Activated T-helper 1 cell treated with anti-CD3 and anti-CD28 coated beads, Interleukin-2, amount 50 U/mL, for 16 hours (primary cell): ENCODE data around the gene PTPRM.
"Not testable (repeated sequence)": the region's sequence is repeated elsewhere in the genome, so short reads cannot be mapped to it uniquely, and the experiment has no call there.

Experiments used
- DNase-seq, 2 donors: peaks; one replicate each; pipeline ENCODE4 v3.0.0-alpha.2; 2020; ENCODE audit warnings: low read depth in 1 of 2, low spot score in 1 of 2

PTPRM gene

DNA sequence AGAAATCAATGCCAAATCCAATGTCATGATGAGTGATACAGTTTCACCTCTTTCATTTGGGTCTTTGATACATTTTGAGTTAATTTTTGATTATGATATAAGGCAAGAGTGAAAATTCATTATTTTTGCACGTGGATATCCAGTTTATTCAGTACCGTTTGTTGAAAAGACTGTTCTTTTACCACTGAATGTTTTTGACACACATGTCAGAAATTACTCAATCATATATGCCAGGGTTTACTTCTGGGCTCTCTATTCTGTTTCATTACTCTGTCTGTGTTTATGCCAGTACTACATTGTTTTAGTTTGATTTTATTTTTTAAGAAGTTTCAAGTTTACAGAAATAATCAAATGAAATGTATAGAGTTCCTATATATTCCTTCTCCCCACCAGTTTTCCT lies 154.4 kb downstream of the PTPRM start:
- DNase-seq = no peak

DNA sequence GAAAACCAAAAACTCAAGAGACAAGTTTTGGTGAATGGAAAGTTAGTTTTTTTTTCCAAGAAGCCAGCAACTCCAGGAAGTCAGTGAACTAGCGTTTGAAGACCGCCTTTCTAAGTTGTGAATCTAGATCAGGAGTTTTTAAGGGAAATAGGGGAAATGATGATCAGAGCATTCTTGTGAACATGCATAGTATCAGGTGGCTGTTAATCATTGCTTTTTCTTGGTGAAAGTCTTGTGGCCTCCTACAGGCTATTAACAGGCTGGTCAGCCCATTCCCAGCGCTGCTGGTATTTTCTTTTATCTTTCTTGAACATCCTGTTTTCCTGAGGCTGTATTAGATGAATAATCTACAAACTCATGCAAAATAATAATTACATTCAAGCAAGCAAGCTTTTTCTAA lies 155.8 kb downstream of the PTPRM start:
- DNase-seq = no peak

DNA sequence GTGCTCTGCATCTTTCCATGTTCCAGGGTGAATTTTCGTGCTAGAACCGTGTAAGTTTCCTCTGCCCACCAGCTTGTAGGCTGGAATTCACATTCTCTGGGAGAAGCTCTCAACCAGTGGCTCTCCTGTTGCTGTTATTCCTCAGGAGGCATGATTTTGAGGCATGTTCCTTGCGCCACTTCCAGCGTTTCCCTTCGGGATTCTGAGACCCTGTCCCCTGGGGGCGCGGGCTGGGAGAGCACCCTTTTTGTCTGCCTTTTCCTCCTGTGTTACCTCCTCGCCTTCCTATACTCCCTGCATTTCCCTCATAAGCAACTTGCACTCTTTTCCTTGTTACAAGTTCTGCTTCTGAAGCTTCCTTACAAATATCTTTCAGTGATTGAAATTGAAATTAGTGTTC lies 156.4 kb downstream of the PTPRM start:
- DNase-seq = no peak

DNA sequence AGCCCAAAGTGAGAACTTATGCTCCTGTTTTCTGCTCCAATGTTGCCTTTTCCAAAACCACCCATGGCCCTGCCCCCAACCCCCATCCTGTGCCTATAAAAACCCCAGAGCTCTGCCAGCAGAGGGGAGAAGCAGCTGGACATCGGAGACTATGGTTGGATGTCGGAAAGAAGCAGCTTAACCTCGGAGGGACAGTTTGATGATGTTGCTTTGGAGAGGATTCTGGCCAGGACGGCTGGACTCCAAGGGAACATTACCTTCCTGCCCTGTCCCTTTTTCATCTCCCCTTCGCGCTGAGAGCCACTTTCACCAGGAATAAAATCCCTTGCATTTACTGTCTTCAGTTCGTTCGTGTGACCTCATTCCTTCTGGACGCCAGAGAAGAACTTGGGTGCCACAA lies 158.4 kb downstream of the PTPRM start:
- no peak for DNase-seq

DNA sequence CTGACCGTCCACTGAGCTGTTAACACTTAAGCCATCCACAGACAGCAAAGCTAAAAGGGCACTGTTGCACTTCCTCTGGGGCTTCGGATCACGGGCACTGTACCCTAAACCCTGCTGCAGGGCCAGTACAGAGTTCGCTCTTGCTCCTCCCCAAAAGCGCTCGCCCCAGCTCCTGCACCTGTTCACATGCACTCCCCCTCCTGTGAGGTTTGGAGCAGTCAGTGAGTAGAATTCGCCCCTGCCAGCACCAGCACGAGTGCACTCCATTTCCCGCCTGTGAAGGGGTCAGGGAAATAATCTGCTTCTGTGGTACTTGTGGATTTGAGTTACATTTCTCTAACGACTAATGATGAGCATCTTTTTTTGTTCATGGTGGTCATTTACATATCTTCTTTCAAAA lies 158.8 kb downstream of the PTPRM start:
- DNase-seq = no peak

DNA sequence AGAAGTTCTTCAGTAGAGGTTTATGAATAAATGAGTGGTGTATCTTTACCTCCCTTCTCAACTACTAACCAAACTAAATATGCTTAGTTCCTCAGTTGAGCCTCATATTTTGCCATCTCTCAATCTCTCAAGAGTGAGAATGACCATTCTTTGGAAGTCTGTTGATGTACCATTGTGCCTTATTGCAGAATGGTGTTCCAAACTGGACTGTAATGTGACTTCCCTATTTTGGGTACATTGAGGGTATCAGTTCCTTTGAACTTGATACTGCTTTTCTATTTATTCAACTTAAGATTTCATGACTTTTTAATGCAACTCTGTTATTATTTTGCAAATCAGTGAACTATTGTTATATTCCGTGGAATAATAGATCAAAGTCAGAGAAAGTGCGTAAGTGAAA lies 159.4 kb downstream of the PTPRM start:
- DNase-seq = no peak

DNA sequence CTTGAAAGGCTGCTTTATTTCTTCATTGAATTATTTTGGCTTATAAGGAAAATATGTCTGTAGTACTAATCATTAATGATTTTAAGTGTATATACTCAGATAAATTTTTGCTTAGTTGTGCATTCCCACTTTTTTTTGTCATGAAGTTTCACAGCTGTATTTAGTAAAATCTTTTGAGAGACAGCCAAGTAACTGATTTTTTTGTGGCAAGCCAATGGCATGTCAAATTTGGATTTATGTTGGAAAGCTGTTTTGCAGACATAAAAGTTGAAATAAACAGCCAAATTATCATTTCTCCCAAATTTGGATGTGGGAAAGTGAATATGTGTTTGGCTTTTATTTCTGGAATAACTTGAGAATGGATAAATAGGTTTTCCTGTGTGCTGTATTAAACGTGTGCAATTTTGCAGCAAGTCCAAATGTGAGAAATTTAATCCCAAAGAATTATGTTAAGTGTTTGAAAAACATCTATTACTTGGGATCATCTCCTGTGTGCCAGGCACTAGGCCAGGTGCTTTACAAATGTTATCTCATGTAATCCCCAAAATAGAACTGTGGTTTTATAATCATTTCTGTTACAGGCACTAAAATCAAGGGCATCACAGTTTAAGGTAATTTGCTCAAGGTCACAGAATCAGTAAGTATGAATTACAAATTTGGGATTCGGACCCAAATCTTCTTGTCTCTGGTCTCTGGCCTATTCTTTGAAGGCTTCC lies 160.4 kb downstream of the PTPRM start:
- DNase-seq = no peak

DNA sequence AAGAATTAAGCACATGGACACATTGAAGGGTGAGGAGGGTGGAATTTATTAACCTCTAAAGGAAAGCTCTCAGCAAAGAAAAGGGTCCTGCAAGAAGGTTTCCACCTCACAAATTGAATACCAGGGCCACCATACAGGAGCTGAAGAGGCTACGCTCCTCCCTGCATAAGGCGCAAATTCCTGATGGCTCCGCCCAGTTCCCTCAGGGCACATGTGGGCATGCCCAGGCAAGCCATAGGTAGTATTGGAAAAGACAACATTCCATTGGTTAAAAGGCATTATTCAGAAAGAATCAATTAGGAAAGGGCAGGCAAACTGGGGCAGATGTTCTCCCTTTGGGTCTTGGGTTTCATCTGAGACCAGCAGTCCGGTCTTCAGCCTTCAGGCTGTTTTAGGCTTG lies 161.2 kb downstream of the PTPRM start:
- DNase-seq = no peak

DNA sequence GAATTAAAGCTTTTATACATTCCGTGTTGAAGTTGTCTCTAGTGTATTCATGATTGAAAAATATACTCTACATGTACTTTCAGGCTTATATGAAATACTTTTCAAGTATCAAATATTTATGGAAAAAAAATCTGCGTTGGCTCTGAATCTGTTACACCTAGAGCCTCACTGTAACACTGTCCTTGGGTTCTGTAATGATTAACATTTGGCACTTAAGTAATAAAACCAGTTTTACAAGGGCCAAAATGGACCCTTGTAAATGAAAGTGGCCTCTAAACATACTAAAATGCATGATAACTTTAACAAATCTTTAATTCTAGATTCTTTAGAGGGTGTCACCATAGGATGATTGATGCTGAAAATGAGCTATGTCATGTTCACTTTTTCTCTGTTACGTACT lies 162.8 kb downstream of the PTPRM start:
- no peak for DNase-seq

DNA sequence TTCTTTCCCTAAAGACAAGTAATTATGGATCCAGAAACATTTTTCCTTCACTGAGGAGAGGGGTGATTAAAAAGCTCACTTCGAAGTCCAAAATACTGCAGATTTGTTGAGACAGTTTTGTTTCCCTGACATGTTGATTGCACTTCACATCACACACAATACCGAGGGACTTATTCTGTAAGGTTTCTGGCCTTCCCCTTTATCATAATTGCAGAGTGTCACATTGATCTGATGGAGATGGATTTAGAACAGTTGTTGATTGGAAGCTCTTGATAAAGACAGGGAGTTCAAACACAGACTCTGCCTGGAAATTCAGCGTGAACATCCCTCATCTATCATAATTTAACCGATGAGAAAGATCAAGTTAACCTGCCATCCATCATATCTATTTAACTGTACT lies 163.6 kb downstream of the PTPRM start:
- DNase-seq = no peak

DNA sequence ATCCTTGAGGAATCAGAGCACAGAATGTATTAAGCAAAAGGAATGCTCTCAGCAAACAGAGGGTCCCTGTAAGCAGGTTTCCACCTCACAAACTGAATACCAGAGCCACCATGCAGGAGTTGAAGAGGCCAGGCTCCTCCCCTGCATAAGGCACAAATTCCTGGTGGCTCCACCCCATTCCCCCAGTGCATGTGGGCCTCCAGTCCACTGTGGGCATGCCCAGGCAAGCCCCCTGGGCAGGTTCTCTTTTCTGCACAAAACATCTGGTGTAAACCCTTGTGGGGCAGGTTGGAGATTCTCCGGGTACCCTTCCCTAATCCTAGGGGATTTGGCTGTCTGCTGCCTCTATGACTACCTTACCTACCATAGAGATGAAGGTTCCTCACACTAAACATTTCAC lies 166.5 kb downstream of the PTPRM start:
- DNase-seq = no peak

DNA sequence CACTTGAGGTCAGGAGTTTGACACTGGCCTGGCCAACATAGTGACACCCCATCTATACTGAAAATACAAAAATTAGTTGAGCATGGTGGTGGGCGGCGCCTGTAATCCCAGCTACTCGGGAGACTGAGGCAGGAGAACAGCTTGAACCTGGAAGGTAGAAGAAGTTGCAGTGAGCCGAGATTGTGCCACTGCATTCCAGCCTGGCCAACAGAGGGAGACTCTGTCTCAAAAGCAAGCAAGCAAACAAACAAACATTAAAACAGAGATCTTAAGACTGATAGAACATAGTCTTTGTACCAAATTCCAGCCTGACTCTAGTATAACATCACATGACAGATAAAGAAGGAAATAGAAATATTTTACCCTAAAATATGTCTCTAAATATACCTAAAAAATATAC lies 168.1 kb downstream of the PTPRM start:
- DNase-seq = no peak

DNA sequence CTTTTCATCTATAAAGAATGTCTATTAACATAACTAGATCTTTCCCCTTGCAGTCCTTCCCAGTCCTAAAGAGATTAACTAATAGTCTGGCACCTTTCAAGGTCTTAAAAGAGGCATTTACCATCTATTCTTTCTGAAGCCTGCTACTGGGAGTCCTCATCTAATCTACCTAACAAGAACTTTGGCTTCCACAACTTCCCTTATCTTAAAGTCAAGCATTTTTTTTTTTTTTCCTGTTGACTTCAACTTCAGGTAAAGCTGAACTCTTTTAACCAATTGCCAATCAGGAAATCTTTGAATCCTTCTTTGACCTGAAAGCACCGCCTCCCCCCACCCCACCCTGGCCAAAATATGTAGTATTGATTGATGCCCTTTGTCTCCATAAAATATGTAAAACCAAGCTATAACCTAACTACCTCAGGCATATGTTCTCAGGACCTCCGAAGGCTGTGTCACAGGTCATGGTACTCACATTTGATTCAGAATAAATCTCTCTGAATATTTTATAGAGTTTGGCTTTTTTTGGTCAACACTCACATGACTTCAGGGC lies 168.6 kb downstream of the PTPRM start:
- DNase-seq = no peak

DNA sequence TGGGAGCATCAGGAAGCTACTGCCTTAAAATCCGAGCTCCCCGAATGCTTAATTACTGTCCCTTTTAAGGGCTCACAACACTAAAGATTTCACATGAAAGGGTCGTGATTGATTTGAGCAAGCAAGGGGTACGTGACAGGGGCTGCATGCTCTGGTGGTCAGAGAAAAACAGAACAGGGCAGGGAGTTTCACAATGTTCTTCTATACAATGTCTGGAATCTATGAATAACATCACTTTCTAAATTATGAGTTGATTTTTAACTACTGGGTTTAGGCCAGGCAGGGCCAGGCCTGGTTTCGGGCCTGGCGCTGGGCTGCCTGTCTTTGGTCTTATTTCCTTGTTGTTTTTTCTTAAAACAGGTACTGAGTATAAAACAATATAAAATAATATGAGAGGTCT lies 169.4 kb downstream of the PTPRM start:
- DNase-seq = not testable (repeated sequence)

DNA sequence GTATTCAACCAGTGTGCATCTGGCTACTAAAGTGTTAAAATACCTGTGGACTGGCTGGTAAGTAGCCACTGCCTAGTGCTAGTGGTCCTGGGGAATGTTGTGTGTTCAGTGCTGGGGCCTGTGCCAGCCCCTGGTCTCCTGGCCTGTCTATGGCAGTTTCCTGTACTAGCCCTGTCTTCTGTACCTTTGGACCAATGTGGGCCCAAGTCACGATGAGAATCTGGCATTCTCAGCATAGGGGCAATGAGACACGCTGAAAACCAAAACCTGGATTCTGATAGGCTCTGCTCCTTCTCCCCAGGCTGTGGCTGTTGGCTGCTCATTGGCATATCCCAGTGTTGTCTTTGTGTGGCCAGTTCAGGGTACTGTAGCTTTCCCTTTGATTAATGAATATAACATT lies 170.4 kb downstream of the PTPRM start:
- no peak for DNase-seq

DNA sequence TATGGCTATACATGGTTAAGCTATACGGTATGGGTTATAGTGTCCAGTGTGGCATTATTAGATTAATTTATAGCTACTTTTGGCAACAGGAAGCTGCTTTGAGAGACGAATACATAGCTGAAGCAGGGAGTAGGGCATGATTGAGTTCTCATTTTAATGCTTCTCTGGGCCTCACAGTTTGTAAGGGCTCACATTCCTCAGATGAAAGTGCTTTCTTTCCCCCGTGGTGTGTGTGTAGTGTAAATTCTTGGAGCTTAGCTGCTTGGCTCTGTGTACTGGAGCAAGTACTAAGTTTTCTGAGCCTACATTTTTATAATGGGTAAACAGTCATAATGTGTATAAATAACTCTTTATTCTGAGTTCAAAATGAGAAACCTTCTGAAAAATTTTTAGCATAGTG lies 173.7 kb downstream of the PTPRM start:
- DNase-seq = no peak

DNA sequence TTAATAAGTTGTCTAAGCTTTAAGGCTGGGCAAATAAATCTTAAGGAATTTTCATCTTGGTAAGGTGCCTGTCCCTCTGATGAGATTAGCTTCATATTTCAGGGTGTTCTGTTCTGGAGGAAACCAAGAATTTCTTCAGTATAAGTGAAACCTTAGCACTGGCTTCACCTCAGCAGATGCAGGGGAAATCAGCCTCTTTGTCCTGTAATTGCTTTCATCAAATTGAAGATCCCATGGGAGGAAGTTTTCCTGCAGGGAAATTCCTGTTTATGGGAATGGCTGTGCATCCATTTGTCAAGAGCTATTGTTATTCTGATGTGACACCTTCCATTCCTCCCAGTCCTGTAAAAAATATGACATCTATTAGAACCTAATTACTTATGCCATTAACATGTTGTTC lies 174.5 kb downstream of the PTPRM start:
- no peak for DNase-seq

DNA sequence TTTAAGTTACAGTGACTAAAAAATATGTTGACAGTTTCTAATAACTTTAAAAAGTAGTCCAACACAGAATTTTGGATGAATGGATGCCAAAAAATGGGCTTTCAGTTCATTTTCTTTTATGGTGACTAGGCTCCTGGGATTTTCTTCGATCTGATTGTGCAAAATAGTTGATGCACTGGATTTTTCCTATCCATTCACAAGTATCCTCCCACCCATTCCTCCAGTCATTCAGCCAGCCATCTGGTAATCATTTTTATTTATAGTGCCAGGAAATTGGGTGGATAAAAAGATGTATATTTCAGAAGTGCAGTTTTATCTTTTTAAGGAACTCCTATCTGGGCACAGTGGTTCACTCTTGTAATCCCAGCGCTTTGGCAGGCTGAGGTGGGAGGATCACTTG lies 175.1 kb downstream of the PTPRM start:
- no peak for DNase-seq

DNA sequence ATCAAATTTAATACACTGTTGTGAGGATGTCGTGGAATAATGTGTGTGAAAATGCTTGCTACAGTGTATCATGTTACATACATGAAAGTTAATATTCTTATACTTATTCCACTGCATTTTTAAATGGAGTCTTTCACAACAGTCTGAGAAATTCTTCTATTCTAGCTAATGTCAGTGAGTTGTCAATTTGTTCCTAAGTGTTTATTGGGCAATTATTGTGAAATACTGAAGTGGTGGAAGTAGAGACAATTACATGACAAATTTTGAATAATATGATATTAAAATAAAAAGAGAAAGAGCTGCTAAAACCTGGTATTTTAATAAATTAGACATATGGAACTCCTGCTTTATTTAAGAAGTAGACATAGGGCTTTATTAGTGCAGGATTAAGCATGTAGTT lies 176.1 kb downstream of the PTPRM start:
- DNase-seq = no peak

DNA sequence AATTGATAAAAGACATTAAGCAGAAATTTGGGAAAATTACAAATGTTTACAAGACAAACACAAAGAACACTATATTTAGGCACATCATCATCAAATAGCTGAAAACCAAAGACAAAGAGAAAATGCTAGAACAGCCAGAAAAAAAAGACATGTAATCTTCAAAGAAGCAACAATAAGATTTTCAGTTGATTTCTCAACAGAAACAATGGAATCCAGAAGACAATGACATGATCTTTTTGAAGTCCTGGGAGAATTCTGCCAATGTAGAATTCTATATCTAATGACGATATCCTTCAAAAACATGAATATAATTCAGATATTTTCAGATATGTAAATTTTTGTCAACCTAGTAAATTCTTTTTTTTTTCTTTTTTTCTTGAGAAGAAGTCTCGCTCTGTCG lies 179.0 kb downstream of the PTPRM start:
- no peak for DNase-seq

DNA sequence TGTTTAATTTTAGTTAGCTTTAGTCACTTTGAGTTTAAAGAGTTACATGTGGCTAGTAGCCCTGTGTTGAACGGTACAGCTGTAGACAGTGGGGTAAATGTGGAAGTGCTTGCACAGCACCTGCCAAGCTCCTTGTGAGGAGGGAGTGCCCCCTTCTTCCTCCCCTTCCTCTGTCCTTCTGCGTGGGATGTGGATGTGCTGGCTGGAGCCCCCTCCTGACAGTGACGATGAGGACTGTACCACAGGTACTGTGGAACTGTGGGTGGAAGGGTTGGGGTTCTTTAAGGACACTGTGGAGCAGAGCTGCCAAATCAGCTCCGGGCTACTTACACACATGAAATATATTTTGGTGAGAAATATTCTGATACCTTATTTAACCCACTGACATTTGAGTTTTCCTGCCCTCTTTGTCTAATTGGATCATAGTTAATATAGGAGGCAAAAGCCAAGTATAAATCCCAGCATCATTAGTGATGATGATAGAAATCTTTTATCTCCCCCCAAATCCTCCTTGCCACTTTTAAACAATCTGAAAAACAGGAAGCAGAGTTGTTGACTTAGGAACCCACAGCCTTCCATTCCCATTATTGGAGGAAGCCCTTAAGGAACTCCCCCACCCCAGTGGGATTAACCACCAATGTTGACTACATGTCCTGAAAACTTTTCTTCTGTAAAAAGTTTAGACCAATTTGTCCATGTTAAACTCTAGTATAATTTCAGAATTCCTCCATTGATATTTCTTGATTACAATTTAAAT lies 181.3 kb downstream of the PTPRM start:
- no peak for DNase-seq

DNA sequence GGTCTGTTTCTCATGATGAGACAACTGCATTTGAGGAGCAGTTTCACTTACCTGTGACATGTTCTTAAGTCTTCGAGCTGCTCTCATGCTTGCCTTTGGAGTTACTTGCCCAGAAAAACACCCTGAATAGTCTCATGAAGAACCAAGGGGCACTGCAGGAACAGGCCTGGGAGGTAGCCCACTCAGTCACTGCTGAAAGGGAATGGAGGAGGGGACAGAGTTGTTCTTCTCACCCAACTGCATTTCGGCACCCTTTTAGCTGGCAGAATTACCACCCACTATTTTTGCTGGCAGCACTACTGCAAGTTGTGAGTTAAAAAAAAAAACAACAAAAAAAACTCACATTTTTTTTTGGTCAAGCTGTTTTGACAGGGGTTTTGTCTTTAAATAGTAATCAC lies 181.9 kb downstream of the PTPRM start:
- no peak for DNase-seq

DNA sequence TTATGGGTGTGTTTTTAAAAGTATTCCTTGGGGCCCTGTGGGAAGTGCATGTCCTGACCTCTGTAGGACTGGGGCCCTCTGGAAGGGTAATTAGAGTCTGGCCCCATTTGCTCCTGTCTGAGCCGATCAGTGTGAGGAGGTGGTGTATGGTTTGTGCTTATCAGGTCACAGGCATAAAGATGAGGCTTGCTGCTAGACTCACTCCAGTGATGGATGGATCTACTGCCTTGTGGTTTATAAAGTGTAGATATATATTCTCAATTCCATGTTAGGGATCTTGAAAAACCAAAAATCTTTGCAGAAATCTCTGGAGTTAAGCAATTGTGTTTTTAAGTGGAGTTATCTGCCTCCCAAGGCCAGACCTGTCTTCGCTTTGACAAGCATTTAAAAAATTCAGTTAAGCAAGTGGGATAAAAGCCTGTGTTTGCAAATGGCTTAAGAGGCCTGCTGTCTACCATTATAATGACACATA lies 182.4 kb downstream of the PTPRM start:
- no peak for DNase-seq
